SH-SY5Y (cell line): ENCODE data around the gene GUK1.

Experiments used
- GATA2 ChIP-seq: IDR thresholded peaks from 2 replicates; pipeline ENCODE4 v1.6.1; 2011; ENCODE audit warnings: mild to moderate bottlenecking, low read depth, low read length
- GATA3 ChIP-seq: IDR thresholded peaks from 2 replicates; pipeline ENCODE4 v1.6.1; 2011; ENCODE audit warnings: low read depth, mild to moderate bottlenecking, low read length, moderate library complexity

DNA sequence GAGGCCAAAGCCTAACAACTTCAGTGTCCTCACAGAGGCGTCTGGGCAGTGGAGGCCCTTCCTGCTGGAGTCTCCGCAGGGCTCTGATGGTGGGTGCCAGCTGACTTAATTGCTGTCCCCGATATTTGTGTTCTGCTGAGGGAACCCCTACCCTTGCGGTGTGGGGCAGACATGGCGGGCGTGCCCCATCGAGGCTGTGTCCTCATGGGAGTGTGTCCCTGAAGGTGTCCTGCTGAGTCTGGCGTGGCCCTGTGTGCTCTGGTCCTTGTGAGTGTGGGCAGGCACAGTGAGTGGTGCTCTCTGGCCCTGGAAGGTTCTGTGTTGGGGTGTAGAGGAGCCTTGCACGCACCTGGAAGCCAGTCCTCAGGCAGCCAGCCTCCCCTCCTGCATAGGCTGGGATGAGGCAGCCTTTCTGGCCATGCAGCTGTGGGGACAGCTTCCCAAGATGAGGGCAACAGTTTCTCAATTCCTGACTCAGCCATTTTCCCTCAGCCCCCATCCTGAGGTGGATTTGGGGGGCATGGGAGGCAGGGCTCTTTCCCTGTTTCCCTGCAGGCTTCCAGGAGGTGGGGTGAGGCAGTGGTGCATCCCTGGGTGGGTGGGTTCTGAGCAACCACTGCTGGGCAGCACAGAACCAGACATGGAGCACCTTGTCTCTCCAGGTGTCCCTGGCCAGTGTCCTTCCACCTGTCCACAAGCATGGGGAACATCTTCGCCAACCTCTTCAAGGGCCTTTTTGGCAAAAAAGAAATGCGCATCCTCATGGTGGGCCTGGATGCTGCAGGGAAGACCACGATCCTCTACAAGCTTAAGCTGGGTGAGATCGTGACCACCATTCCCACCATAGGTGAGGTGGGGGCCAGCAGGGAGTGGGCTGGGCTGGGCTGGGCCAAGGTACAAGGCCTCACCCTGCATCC, 43.4 kb upstream of the GUK1 start:
- TF ChIP-seq GATA2 (no peak), GATA3 (no peak)
